ENCODE results near the gene SNX3.
A peak's percentile ranks its signal among the peaks of the same experiment; 100 is the strongest.

SNX3 gene

DNA sequence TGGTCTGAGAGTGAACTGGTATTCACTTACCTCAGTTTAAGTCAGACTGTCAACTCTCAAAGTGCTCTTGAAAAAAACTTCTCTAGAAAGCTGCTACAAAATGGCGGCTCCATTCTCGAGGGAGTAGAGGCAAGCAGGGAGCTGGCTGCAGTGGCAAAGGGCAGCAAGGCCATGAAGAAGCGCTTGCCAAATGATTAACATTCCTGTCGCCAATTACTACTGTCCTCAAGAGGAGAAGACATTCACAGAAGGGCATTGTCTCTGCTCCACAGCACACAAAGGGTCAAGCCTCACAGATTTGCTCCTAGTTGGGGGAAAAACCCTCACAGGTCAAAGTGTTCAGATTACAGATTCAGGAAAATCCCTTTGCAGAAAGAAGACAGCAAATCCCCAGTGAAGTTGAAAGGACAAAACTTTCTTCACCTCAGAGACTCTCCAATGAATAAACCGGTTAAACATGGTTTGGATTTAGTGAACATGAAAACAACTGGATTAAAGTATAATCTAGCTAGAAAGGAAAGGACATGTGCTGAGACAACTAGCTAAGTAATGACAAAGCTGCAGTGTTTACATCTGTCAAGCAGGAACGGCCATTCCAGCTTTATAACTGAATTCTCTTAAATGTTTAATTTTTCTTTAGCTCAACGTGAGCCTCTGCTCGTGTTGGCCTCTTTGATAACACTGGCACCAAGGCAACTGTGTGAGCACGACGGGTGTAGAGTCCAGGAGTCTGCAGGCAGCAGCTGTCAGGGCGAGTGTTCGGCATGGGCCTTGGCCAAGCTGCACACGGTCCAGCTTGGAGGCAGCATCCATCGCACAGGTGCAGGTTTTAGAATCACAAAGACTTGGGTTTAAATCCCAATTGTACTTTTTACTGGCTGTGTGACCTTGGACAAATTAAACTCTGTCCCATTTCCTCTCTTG, 57.4 kb downstream of the SNX3 start:
- DNase-seq = no peak

DNA sequence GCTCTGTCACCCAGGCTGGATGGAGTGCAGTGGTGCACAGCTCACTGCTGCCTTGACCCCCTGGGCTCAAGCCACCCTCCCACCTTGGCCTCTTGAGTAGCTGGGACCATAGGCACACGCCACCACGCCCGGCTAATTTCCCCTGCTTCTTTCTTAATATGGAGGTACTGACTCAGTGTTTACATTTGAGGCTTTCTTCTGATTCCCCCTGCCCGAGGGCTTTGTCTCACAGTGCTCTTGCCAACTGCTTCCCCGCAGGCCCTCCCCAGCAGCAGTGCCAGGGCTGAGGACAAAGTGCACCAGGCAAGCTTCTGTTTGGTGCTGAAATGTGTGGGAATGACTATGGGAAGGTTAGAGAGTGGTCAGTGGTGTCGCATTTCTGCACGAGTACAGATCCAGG, 60.2 kb downstream of the SNX3 start:
- no peak for DNase-seq

DNA sequence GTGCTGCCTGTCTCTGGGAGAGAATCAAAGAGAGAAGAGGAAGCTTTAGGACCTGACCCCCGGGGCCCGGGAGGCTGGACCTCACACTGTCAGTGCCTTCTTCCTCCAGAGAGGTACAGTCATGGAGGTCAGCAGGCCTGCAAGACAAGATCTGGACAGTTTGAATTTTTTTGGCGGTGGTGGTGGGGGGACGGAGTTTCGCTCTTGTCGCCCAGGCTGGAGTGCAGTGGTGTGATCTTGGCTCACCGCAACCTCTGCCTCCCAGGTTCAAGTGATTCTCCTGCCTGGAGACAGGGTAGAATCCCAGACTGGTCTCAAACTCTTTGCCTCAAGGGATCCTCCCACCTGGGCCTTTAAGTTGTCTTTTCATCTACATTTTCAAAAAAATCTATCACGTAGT, 60.7 kb downstream of the SNX3 start:
- DNase-seq = no peak

DNA sequence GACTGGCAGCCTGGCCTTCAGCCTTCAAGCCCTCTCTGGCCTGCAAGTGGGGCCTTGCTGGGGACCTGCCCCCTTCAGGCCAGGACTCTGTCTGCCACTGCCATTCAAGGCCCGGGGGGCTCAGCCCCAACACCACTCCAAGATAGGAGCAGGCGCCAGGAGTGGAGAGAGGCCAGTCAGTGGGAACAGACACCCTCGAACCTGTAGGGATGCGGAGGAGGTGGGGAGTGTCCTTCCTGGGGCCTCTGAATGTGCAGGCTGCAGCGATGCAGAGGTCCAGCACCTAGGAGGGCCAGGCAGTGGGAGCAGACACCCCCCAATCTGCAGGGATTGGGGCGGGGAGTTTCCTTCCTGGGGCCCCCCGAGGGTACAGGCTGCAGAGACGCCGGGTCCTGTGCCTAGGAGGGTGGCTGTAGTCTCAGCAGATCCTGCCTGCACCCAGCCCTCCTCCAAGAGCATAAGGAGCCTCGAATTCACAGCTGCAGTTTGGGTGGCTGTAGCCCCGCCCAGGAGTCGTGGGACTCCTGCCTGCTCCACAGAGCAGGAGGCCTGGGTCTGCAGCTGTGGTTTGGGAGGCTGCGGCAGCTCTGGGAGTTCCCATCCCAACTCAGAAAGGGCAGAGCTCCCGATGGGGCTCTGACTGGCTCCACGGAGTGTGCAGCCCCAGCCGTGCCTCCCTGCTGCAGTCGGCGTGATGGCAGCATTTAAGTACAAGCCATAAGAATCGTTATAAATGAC, 61.9 kb downstream of the SNX3 start:
- DNase-seq = no peak

DNA sequence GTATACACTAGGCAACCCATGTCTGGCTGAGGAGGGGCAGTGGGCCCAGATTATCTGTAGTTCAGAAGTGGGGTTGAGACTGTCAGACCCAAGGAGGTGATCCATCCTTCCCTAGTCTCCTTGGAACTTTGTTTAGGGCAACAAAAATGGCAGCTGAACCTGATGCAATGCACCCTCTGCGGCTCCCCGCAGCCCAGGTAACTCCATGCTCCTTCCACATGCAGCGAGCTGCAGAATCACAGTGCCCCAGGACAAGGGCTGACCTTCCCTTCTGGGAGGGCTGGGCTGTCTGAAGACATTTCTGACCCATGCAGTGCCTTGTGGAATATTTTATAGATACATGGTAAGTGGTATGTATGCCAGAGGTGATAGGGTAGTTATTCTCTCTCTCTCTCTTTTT, 65.6 kb downstream of the SNX3 start:
- DNase-seq = no peak

DNA sequence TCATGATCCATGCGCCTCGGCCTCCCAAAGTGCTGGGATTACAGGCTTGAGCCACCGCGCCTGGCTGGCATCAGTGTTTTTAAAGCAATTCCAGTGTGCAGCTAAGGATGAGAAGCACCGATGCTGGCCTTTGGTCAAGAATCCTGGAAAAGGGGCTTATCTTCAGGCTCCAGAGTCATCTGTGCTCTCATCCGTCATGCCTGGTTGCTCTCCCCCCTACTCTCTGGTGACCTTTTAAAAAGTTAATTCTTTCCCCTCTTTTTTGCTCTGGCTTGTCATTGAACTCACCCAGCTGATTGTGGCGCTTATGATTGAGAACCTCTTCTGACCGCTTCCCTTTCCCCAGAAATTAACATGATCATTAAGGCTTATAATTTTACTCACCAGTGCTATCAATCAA, 66.3 kb downstream of the SNX3 start:
- no peak for DNase-seq

DNA sequence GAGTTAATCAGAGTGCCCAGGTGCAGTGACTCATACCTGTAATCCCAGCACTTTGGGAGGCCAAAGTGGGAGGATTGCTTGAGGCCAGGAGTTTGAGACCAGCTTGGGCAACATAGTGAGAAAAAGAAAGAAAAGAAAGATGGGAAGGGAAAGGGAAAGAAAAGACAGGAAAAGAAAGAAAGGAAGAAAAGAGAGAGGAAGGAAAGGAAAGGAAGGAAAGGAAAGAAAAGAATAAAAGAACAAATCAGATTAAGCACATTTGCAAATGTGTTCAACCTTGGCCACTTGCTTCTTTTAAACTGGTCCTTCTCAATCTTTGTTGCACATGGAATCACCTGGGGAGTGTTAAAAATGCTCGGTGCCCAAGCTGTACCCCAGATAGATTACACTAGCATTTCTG, 67.0 kb downstream of the SNX3 start:
- no peak for DNase-seq

DNA sequence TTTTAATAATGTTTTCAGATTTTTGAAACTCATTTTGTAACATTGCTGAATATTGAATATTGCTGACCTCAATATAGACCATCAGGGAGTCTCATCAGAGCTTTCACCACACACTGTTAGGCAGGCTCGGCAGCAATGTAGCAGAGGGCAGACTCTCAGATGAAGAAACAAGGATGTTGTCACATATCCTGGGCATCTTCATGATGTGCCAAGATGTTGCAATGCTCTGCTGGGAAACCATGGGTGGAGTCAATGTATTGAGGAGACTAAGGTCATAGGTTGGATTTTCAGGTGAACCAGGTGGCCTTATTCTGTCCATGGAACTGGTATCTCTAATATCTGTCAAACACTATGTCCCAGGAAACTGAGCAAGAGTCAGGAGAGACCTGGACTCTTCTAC, 67.7 kb downstream of the SNX3 start:
- no peak for DNase-seq

DNA sequence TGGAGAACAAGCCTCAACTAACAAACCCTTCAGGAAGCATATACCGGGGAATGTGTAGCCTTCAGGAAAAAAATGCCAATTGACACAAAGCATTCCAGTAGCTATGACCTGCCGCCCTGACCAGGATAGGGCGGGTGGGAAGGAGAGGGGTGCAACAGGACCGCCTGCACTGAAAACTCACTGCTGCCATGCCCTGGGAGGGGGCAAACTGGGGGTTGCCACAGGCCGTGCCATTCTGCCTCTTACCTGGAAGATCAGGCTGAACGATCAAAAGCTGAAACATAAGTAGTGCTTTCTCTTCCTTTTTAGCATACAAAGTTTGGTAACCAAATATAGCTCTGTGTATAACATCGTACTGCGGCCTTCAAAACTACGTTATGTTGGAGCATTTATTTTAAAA, 73.3 kb downstream of the SNX3 start:
- DNase-seq = no peak

DNA sequence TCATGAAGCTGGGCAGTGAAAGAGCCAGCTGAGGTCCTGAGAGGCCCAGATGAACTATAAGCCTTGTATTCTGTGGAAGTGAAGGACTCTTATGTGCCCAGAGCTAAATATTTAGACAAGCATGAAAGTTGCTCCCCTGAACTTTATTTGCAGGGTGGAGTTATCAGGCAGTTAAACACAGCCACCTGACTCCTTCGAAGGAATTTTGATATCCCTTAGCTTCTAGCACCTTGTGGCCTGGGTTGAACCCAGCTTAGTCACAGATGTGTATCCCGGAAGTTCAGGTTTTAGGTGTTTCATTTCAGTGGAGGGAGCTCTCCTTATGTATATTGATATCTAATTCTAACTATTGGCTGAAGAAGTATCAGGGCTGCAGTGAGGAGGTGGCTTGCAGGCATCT, 74.6 kb downstream of the SNX3 start:
- no peak for DNase-seq

DNA sequence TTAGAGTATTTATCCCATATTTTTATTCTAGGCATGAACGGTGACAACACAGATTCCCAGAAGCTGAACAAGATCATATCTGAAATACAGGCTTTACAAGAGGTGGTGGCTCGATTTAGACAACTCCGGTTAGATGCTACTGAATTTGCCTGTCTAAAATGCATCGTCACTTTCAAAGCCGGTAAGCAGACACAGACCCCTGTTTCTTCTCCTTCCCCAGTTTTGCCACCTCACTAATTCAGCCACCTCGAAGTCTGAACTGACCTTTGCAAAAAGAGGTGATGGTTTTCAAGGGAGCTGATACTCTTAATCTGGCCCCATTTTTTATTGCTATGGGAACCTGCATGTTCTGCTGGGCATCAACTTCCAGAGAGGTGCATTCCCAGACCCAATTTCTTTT, 80.1 kb downstream of the SNX3 start:
- no peak for DNase-seq

DNA sequence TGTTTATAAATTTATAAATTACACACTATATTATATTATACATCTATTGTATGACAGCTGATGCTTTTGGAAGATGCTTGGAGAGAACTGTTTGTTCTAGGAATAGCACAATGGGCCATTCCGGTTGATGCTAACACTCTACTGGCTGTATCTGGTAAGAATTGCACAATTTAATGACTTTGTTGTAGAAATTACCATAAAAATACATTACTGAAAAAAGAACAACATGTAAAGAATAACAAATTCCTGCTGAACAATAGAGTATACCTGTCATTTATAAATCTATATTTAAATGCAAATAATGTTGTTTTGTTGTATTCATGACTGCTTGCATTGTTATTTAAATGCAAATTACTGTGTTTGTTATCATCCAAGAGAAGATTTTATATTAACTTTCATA, 80.6 kb downstream of the SNX3 start:
- no peak for DNase-seq

DNA sequence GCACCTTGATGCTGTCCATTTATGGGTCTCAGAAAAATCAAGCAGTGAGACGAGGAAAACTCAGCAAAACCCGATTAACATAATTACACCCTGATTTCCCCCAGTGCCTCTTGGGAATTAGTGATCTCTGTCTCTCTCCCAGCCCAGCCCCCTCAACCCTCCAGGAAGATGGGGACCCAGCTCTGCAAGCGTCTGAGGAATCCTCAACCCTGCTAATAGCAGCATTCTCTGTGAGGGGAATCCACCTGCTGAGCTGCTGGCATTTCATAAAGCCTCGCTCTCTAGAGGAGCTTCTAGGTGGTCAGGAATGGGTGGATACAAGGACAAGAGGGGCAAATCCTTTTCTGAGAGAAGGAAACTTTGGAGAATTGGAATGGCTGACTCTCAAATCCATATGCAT, 81.1 kb downstream of the SNX3 start:
- no peak for DNase-seq

DNA sequence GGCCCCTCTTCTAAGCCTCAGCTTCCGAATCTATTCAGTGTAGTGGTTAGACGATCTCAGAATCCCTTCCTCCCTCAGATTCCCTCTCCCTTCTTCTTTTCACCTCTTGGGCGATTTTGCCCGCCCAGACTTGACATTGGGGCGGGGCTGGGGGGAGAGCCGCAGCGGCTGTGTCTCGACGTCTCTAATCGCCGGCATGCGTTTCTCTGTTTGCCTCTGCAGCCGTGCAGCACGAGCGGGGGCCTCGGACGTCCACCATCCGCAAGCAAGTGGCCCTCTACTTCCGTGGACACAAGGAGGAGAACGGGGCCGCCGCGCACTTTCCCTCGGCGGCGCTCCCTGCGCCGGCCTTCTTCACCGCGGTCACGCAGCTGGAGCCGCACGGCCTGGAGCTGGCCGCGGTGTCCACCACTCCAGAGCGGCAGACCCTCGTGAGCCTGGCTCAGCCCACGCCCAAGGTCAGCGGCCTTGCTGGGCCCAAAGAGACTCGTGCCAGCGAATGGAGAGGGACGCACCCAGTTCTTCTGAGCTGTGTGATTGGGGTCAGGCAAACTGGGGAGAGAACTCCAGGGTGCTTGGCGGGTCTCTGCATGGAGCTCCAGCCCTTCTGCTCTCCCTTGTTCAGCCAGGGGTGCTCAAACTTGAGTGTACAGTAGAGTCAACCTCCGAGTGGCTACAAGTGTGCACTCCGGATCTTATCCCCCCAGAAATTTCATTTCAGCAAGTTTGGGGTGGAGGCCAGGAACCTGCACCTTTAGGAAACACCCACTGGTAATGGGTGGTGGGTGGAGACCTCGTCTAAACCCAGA, 84.4 kb downstream of the SNX3 start:
- DNase-seq = no peak

DNA sequence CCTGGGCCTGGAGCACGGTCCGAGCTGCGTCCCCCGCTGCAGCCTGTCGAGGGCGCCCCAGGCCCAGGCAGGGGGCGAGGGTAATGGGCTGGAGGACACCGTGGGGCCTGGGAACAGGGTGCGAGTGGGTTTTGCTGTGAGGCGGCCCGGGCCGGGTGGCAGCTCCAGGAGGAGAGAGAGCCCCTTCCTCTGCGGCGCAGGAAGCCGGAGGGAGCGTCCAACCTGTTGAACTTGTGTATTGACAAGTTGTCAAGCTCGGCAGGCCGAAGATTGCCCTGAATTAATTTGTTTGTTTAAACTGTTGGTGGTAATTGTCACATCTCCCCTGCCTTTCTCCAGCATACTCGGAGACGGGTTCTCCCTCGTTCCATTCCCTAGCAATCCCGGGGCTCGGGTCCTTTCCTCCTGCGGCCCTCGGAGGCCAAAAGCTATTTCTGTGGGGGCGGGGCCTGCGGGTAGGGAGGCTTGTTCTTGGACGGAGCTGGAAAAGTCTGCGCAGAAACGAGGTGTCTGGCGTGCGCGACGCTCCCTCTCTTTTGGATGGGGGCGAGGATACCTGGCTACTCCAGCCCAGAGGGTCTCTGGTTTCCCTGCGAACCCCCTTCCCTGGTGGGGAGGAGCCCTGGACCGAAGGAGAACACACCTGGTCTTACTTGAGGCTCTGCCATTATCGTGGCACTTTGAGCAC, 85.1 kb downstream of the SNX3 start:
- DNase-seq = no peak

DNA sequence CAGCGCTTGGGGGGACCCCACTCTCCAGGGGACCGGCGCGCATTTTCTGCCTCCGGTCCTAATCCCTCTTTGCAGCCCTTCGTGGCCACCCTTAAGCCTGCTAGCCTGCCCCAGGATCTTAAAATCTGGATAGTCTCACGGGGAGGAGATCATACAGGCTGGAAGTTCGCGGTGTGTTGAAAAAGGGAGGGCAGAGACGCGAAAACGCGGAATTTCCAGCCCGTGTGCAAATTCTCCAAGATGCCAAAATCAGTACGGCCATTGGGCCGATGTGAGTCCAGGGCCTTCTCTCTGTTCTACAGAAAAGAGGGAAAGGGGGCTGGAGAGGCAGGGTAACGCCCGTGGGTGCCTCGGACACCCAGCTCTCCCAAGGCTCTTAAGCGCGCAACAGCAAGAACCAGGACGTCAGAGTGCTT, 85.7 kb downstream of the SNX3 start:
- no peak for DNase-seq

DNA sequence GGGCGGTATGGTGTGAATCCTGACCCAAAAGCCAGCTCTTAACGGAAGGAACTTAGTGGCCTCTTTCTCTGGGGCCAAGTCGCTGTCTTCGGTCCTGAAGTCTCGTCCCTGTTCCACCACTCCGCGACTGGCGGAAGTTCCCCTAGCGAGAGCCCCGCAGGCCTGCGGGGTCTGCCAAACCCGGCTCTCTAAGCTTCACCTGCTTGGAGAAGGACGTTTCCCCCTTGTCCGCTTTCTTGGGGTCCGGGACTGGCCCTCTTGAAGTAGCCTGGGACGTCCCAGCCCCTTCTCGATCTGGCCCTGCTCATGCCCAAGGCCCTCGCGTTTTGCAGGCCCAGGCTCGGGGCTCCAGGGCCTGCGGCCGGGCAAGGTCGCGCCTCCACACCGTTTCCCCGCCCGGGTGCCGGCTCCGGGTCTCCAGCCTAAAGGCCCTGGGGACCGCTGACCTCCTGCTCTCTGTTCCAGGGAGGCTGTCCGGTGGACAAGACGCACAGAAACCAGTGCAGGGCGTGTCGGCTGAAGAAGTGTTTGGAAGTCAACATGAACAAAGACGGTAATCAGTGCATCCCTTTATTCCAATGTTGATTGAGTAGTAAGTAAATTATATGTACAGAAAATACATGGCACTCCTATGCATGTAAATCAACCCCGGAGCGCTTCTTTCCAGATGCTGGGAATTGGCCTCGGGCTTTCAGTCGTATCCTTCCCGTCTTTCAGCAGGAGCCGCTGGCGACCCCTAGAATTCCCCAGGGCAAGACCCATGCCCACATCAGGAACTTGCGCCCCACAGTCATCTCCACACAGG, 86.3 kb downstream of the SNX3 start:
- DNase-seq = peak; percentile 31

DNA sequence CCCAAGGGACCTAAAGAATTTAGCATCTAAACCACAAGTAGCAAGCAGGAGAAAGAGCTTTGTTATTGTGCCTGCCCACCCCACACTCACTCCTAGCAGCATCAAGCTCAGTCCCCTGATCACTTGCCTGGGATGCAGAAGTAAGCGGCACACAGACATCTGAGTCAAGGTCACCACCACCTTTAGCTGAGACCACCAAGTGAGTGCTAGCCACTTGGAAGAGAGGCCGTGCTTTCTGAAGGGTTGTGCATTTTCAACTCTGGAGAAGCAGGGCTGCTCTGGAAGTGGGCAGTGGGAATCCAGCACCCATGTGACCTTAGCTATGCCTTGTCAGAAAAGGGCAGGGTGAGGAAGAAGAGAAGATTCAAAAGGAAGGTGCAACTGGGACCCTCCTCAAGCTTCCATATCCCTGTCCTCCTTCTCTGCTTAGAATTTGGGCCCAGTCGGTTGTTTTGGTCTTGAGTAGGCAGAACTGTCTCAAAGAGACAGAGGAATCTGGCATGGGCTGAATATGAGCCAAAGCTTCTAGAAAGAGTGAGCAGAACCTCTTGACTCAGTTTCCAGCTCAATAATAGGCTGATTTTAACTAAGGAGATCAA, 88.8 kb downstream of the SNX3 start:
- DNase-seq = no peak

DNA sequence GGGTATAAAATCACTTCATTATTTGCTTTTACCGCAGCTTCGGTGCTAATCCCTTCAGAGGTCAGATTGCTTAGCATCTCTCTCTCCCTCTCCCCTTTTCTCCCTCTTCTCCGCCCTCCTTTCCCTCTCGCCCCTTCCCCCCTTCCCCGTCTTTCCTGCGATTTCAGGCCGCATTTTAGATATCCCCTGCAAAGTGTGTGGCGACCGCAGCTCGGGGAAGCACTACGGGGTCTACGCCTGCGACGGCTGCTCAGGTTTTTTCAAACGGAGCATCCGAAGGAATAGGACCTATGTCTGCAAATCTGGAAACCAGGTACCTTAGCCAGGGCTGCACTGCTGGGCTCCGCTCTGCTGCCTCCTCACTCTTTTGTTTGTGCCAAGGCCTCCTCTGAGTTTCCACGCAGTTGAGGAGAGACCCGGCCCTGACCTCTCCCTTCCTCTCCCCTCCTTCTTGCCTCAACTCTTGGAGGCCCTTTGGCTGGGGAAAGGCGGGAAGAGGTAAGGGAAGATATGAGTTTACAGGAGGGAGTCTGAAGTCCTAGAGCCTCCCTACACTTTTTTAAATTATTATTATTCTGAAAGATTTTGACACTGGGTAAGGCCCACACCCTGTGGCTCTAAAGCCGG, 89.4 kb downstream of the SNX3 start:
- DNase-seq = no peak

DNA sequence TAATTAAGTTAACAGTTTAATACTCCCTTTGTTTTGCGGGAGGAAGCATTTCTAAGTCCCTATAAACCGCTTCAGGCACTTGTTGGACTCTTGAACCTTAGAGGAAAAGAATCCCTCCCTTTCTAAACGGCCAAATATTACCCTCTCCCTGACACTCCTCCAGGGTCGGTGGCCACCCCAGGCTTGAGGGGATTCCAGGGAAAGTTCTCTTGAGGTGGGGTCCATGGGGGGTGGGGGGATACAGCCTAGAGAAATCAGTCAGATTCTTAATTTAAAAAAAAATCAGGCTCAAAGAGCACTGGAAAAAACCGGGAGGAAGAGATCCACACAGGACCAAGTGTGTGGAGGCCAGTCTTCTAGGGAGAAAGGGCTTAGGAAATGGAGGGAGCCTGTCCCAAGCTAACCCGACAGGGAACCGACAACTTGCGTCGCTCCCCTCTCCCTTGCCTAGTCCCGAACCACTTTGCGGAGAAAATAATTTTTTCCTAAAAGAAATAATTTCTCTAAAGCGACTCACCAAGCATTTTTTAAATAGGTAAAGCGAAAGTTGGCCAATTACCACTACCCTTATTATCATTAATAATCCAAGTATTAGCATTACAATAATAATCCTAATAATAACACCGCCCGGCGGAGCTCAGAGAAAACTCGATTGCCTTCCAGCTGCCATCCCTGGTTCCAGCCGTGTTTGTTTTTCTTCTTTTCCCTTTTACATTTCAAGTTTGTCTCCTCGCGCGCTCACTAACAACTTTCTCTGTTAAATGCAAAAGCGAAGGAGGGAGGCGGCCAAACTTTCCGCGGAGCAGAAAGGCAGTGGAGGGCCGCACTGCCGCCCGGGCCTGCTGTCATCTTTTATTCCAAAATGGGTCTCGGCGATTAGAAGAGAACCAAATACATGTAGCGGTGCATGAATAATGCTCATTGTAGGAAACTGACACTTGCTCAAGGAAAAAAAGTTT, 90.2 kb downstream of the SNX3 start:
- DNase-seq = no peak
